ENCODE measurements around the gene ZNF813.
A peak's percentile ranks its signal among the peaks of the same experiment; 100 is the strongest.

Gene ZNF813

GRCh38 chr19:53518716-53519115 is 51.2 kb downstream of the ZNF813 start:
- no peak overlapping the region for H3K9ac ChIP-seq (ENCODE audit: low read length in 5 of 5)
- peaks cover 0 to 8% (median 0%) of the 10 kb centered on the region in 5 donors for H3K27me3 ChIP-seq (ENCODE audit: control insufficient read depth in 5 of 5, insufficient read depth in 4 of 5, low read length in 5 of 5)
- peaks cover 0 to 5% (median 0%) of the 10 kb centered on the region in 5 donors for H3K9me3 ChIP-seq (ENCODE audit: control insufficient read depth in 5 of 5, low read length in 5 of 5)
- no peak overlapping the region for H3K27ac ChIP-seq (ENCODE audit: low read depth, low read length)
- peaks cover 0 to 4% (median 0%) of the 10 kb centered on the region in 5 donors for H3K36me3 ChIP-seq (ENCODE audit: control insufficient read depth in 5 of 5, insufficient read depth in 5 of 5, low read length in 5 of 5)
- no peak overlapping the region for H3K4me3 ChIP-seq (ENCODE audit: low read depth in 1 of 5, low read length in 5 of 5)
- peaks cover 7 to 32% (median 19%) of the 10 kb centered on the region in 5 donors for H3K4me1 ChIP-seq (ENCODE audit: control insufficient read depth in 5 of 5, insufficient read depth in 5 of 5, low read length in 5 of 5)

DNA sequence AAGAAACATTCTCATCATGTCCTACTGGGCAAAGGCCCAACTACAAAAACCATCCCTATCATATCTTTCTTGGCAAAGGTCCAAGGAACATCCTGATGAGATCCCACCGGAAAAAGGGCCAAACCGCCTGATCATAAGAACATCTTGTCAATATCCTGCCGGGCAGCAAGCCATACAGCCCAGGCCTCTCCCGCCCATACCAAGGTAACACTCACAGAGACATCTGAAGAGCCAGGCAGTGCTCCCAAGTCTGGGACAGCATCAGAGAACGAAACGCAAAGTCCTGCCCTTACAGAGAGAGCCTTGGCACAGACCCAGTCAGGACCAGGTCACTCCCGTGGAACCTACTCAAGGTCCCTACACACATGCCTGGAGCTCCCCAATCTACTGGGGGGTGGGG is 51.9 kb downstream of the ZNF813 start:
- Histone ChIP-seq H3K4me3 (ENCODE audit: low read depth in 1 of 5, low read length in 5 of 5) (no peak overlapping the region), H3K9me3 (ENCODE audit: control insufficient read depth in 5 of 5, low read length in 5 of 5) (peaks cover 0 to 5% (median 0%) of the 10 kb centered on the region in 5 donors), H3K27ac (ENCODE audit: low read depth, low read length) (peak overlapping the region; percentile 84), H3K9ac (ENCODE audit: low read length in 5 of 5) (peak overlapping the region in 2 of 5 donors; percentile 30 to 65), H3K4me1 (ENCODE audit: control insufficient read depth in 5 of 5, insufficient read depth in 5 of 5, low read length in 5 of 5) (peaks cover 7 to 32% (median 19%) of the 10 kb centered on the region in 5 donors), H3K36me3 (ENCODE audit: control insufficient read depth in 5 of 5, insufficient read depth in 5 of 5, low read length in 5 of 5) (peaks cover 0 to 4% (median 0%) of the 10 kb centered on the region in 5 donors), H3K27me3 (ENCODE audit: control insufficient read depth in 5 of 5, insufficient read depth in 4 of 5, low read length in 5 of 5) (peaks cover 0 to 8% (median 0%) of the 10 kb centered on the region in 5 donors)

GRCh38 chr19:53520163-53520546 is 52.6 kb downstream of the ZNF813 start:
- peak overlapping the region; percentile 84 for H3K27ac ChIP-seq (ENCODE audit: low read depth, low read length)
- H3K36me3 ChIP-seq (ENCODE audit: control insufficient read depth in 5 of 5, insufficient read depth in 5 of 5, low read length in 5 of 5) = peaks cover 0 to 4% (median 0%) of the 10 kb centered on the region in 5 donors
- peaks cover 7 to 32% (median 19%) of the 10 kb centered on the region in 5 donors for H3K4me1 ChIP-seq (ENCODE audit: control insufficient read depth in 5 of 5, insufficient read depth in 5 of 5, low read length in 5 of 5)
- peak overlapping the region; percentile 53 to 78 (median 73) for H3K4me3 ChIP-seq (ENCODE audit: low read depth in 1 of 5, low read length in 5 of 5)
- peaks cover 0 to 8% (median 0%) of the 10 kb centered on the region in 5 donors for H3K27me3 ChIP-seq (ENCODE audit: control insufficient read depth in 5 of 5, insufficient read depth in 4 of 5, low read length in 5 of 5)
- peaks cover 0 to 5% (median 0%) of the 10 kb centered on the region in 5 donors for H3K9me3 ChIP-seq (ENCODE audit: control insufficient read depth in 5 of 5, low read length in 5 of 5)
- H3K9ac ChIP-seq (ENCODE audit: low read length in 5 of 5) = peak overlapping the region; percentile 2 to 99 (median 47)

- peak overlapping the region; percentile 64 to 99 (median 65) for H3K9ac ChIP-seq (ENCODE audit: low read length in 5 of 5)
- H3K27ac ChIP-seq (ENCODE audit: low read depth, low read length) = peak overlapping the region; percentile 84
- H3K4me1 ChIP-seq (ENCODE audit: control insufficient read depth in 5 of 5, insufficient read depth in 5 of 5, low read length in 5 of 5) = peaks cover 7 to 32% (median 19%) of the 10 kb centered on the region in 5 donors
- peaks cover 0 to 8% (median 0%) of the 10 kb centered on the region in 5 donors for H3K27me3 ChIP-seq (ENCODE audit: control insufficient read depth in 5 of 5, insufficient read depth in 4 of 5, low read length in 5 of 5)
- peaks cover 0 to 4% (median 0%) of the 10 kb centered on the region in 5 donors for H3K36me3 ChIP-seq (ENCODE audit: control insufficient read depth in 5 of 5, insufficient read depth in 5 of 5, low read length in 5 of 5)
- H3K4me3 ChIP-seq (ENCODE audit: low read depth in 1 of 5, low read length in 5 of 5) = peak overlapping the region; percentile 64 to 78 (median 73)
- H3K9me3 ChIP-seq (ENCODE audit: control insufficient read depth in 5 of 5, low read length in 5 of 5) = peaks cover 0 to 5% (median 4%) of the 10 kb centered on the region in 5 donors
These were observed 53.2 kb downstream of the ZNF813 start for GRCh38 chr19:53520547-53521372.

GRCh38 chr19:53521373-53522202 is 54.1 kb downstream of the ZNF813 start:
- H3K27ac ChIP-seq (ENCODE audit: low read depth, low read length) = peak overlapping the region; percentile 84

GRCh38 chr19:53525922-53526321 is 58.4 kb downstream of the ZNF813 start:
- Histone ChIP-seq H3K9me3 (ENCODE audit: control insufficient read depth in 5 of 5, low read length in 5 of 5) (peaks cover 0 to 9% (median 8%) of the 10 kb centered on the region in 5 donors), H3K36me3 (ENCODE audit: control insufficient read depth in 5 of 5, insufficient read depth in 5 of 5, low read length in 5 of 5) (peaks cover 0 to 2% (median 0%) of the 10 kb centered on the region in 5 donors), H3K27me3 (ENCODE audit: control insufficient read depth in 5 of 5, insufficient read depth in 4 of 5, low read length in 5 of 5) (peaks cover 0 to under 1% (median 0%) of the 10 kb centered on the region in 5 donors), H3K4me3 (ENCODE audit: low read depth in 1 of 5, low read length in 5 of 5) (no peak overlapping the region), H3K9ac (ENCODE audit: low read length in 5 of 5) (no peak overlapping the region), H3K27ac (ENCODE audit: low read depth, low read length) (no peak overlapping the region), H3K4me1 (ENCODE audit: control insufficient read depth in 5 of 5, insufficient read depth in 5 of 5, low read length in 5 of 5) (peaks cover 2 to 11% (median 10%) of the 10 kb centered on the region in 5 donors)

More at GRCh38 chr19:53521373-53522202, 54.1 kb downstream of the ZNF813 start:
- peak overlapping the region; percentile 64 to 78 (median 73) for H3K4me3 ChIP-seq (ENCODE audit: low read depth in 1 of 5, low read length in 5 of 5)
- peaks cover 7 to 32% (median 19%) of the 10 kb centered on the region in 5 donors for H3K4me1 ChIP-seq (ENCODE audit: control insufficient read depth in 5 of 5, insufficient read depth in 5 of 5, low read length in 5 of 5)
- H3K27me3 ChIP-seq (ENCODE audit: control insufficient read depth in 5 of 5, insufficient read depth in 4 of 5, low read length in 5 of 5) = peaks cover 0 to 8% (median 0%) of the 10 kb centered on the region in 5 donors
- peak overlapping the region in 4 of 5 donors; percentile 52 to 71 (median 64) for H3K9ac ChIP-seq (ENCODE audit: low read length in 5 of 5)
- H3K36me3 ChIP-seq (ENCODE audit: control insufficient read depth in 5 of 5, insufficient read depth in 5 of 5, low read length in 5 of 5) = peaks cover 0 to 4% (median 0%) of the 10 kb centered on the region in 5 donors
- H3K9me3 ChIP-seq (ENCODE audit: control insufficient read depth in 5 of 5, low read length in 5 of 5) = peaks cover 5 to 9% (median 8%) of the 10 kb centered on the region in 5 donors

- Histone ChIP-seq H3K27me3 (ENCODE audit: control insufficient read depth in 5 of 5, insufficient read depth in 4 of 5, low read length in 5 of 5) (no peaks in the 10 kb centered on the region), H3K9ac (ENCODE audit: low read length in 5 of 5) (no peak overlapping the region), H3K27ac (ENCODE audit: low read depth, low read length) (no peak overlapping the region), H3K4me1 (ENCODE audit: control insufficient read depth in 5 of 5, insufficient read depth in 5 of 5, low read length in 5 of 5) (no peaks in the 10 kb centered on the region), H3K4me3 (ENCODE audit: low read depth in 1 of 5, low read length in 5 of 5) (no peak overlapping the region), H3K36me3 (ENCODE audit: control insufficient read depth in 5 of 5, insufficient read depth in 5 of 5, low read length in 5 of 5) (peaks cover 0 to 3% (median 0%) of the 10 kb centered on the region in 5 donors), H3K9me3 (ENCODE audit: control insufficient read depth in 5 of 5, low read length in 5 of 5) (peaks cover 0 to 6% (median 6%) of the 10 kb centered on the region in 5 donors)
These were observed 63.1 kb downstream of the ZNF813 start for GRCh38 chr19:53530622-53531021.

GRCh38 chr19:53531457-53531856 is 63.9 kb downstream of the ZNF813 start:
- H3K9me3 ChIP-seq (ENCODE audit: control insufficient read depth in 5 of 5, low read length in 5 of 5) = no peaks in the 10 kb centered on the region
- H3K9ac ChIP-seq (ENCODE audit: low read length in 5 of 5) = no peak overlapping the region
- H3K4me3 ChIP-seq (ENCODE audit: low read depth in 1 of 5, low read length in 5 of 5) = no peak overlapping the region
- H3K27ac ChIP-seq (ENCODE audit: low read depth, low read length) = no peak overlapping the region
- no peaks in the 10 kb centered on the region for H3K4me1 ChIP-seq (ENCODE audit: control insufficient read depth in 5 of 5, insufficient read depth in 5 of 5, low read length in 5 of 5)
- H3K36me3 ChIP-seq (ENCODE audit: control insufficient read depth in 5 of 5, insufficient read depth in 5 of 5, low read length in 5 of 5) = peaks cover 0 to 3% (median 0%) of the 10 kb centered on the region in 5 donors
- H3K27me3 ChIP-seq (ENCODE audit: control insufficient read depth in 5 of 5, insufficient read depth in 4 of 5, low read length in 5 of 5) = no peaks in the 10 kb centered on the region

GRCh38 chr19:53532362-53532761 is 64.8 kb downstream of the ZNF813 start:
- Histone ChIP-seq H3K36me3 (ENCODE audit: control insufficient read depth in 5 of 5, insufficient read depth in 5 of 5, low read length in 5 of 5) (peaks cover 0 to 3% (median 0%) of the 10 kb centered on the region in 5 donors), H3K27me3 (ENCODE audit: control insufficient read depth in 5 of 5, insufficient read depth in 4 of 5, low read length in 5 of 5) (no peaks in the 10 kb centered on the region), H3K9ac (ENCODE audit: low read length in 5 of 5) (no peak overlapping the region), H3K9me3 (ENCODE audit: control insufficient read depth in 5 of 5, low read length in 5 of 5) (no peaks in the 10 kb centered on the region), H3K4me1 (ENCODE audit: control insufficient read depth in 5 of 5, insufficient read depth in 5 of 5, low read length in 5 of 5) (peaks cover 0 to 5% (median 4%) of the 10 kb centered on the region in 5 donors), H3K4me3 (ENCODE audit: low read depth in 1 of 5, low read length in 5 of 5) (no peak overlapping the region), H3K27ac (ENCODE audit: low read depth, low read length) (no peak overlapping the region)

Measured in subcutaneous abdominal adipose tissue (tissue), 5 donors.